Gastroesophageal sphincter (tissue), 4 donors: ENCODE data around the gene PCMTD2. TPM values are rescaled to one million over a fixed set of nuclear protein-coding genes. Genes with fewer than 3 reads are reported as not detected.

Experiments used
- ATAC-seq: fragments of 150-250 bp; one replicate; pipeline ENCODE4 v1.9.1; 2016; ENCODE audit warnings: mild to moderate bottlenecking, moderate library complexity
- H3K27ac ChIP-seq, 4 donors: fragments of 200-600 bp; sonication (generic) in 3 of 4; 1 replicate in 3 of 4; 2 replicates in 1 of 4; pipeline ENCODE4 v1.5.1; 2016 to 2019
- H3K27me3 ChIP-seq: fragments of 200-600 bp; sonication (generic); one replicate; pipeline ENCODE4 v1.5.1; 2019
- H3K36me3 ChIP-seq, 2 donors: fragments of 200-600 bp; sonication (generic); one replicate each; pipeline ENCODE4 v1.5.1; 2019; ENCODE audit warnings: control low read depth in 1 of 2
- H3K4me1 ChIP-seq, 3 donors: fragments of 200-600 bp; sonication (generic); 1 replicate in 2 of 3; 2 replicates in 1 of 3; pipeline ENCODE4 v1.5.1; 2016 to 2019; ENCODE audit warnings: control low read depth in 2 of 3
- H3K4me3 ChIP-seq, 2 donors: fragments of 200-600 bp; sonication (generic); one replicate each; pipeline ENCODE4 v1.5.1; 2019; ENCODE audit warnings: mild to moderate bottlenecking in 1 of 2, moderate library complexity in 1 of 2
- H3K9me3 ChIP-seq, 3 donors: fragments of 200-600 bp; sonication (generic); one replicate each; pipeline ENCODE4 v1.5.1; 2017 to 2019; ENCODE audit warnings: control low read depth in 2 of 3
- EP300 ChIP-seq: sonication (generic); formaldehyde crosslinking; IDR thresholded peaks from one replicate; pipeline ENCODE4 v1.6.1; 2017; ENCODE audit warnings: antibody characterized with exemption, mild to moderate bottlenecking
- POLR2A ChIP-seq, 2 donors: fragments of 450-650 bp; IDR thresholded peaks; one replicate each; pipeline ENCODE4 v1.6.1; 2017; ENCODE audit warnings: antibody characterized with exemption in 2 of 2, mild to moderate bottlenecking in 2 of 2, moderate library complexity in 1 of 2
- POLR2AphosphoS5 ChIP-seq: sonication (generic); formaldehyde crosslinking; IDR thresholded peaks from one replicate; pipeline ENCODE4 v1.6.1; 2017; ENCODE audit warnings: antibody characterized with exemption
- WGBS, 2 donors: methylation state at CpG; one replicate each; pipeline ENCODE4 v1.1.5; 2018; ENCODE audit warnings: low coverage in 1 of 2; 5-methylcytosine and 5-hydroxymethylcytosine counted together
- total RNA-seq, 4 donors: library from RNA; depleted of rRNA; stranded (reverse); fragments of >200 nt; gene quantifications; one replicate each; pipeline ENCODE4 v1.1.0, GENCODE V29; 2016
- TF ChIP-seq, protein P1 (sequence below), 4 experiments: fragments of 200-600 bp in 2 of 4; fragments of 450-650 bp in 2 of 4; sonication (generic) in 1 of 4; IDR thresholded peaks; one replicate each; pipeline ENCODE4 v1.5.1; 2017 to 2019; ENCODE audit warnings: antibody characterized with exemption in 4 of 4, mild to moderate bottlenecking in 2 of 4, moderate library complexity in 2 of 4

The PCMTD2 gene
- total RNA-seq, 4 donors from 2014 or later, result 46.0 to 70.0 (median 48.1) TPM

GRCh38 chr20:64223526-64224067, 32.0 kb upstream of the PCMTD2 start:
- 50% methylated on average over 3 of the region's 13 CpGs; no CpG with 5 or more reads in 1 of the 2 donors for WGBS, 2 donors

GRCh38 chr20:64224351-64225170, 31.0 kb upstream of the PCMTD2 start:
- 45% methylated on average over 6 of the region's 10 CpGs; no CpG with 5 or more reads in 1 of the 2 donors for WGBS, 2 donors

More at GRCh38 chr20:64223526-64224067, 32.0 kb upstream of the PCMTD2 start:
- TF ChIP-seq POLR2AphosphoS5 (no peak), EP300 (no peak)
- TF ChIP-seq, protein P1, sequence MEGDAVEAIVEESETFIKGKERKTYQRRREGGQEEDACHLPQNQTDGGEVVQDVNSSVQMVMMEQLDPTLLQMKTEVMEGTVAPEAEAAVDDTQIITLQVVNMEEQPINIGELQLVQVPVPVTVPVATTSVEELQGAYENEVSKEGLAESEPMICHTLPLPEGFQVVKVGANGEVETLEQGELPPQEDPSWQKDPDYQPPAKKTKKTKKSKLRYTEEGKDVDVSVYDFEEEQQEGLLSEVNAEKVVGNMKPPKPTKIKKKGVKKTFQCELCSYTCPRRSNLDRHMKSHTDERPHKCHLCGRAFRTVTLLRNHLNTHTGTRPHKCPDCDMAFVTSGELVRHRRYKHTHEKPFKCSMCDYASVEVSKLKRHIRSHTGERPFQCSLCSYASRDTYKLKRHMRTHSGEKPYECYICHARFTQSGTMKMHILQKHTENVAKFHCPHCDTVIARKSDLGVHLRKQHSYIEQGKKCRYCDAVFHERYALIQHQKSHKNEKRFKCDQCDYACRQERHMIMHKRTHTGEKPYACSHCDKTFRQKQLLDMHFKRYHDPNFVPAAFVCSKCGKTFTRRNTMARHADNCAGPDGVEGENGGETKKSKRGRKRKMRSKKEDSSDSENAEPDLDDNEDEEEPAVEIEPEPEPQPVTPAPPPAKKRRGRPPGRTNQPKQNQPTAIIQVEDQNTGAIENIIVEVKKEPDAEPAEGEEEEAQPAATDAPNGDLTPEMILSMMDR (IDR thresholded peaks at IDR 0.05), result no peak
- H3K36me3 ChIP-seq, result no peaks in the 10 kb centered on the region
- H3K4me1 ChIP-seq, result peaks cover 0 to 4% (median 0%) of the 10 kb centered on the region in 3 donors
- no peak overlapping the region for H3K4me3 ChIP-seq
- H3K27me3 ChIP-seq, result peaks cover 54% of the 10 kb centered on the region
- no peaks in the 10 kb centered on the region for H3K9me3 ChIP-seq
- no peak for ATAC-seq
- H3K27ac ChIP-seq, result no peak overlapping the region

GRCh38 chr20:64225171-64225595, 30.4 kb upstream of the PCMTD2 start:
- Histone ChIP-seq H3K36me3 (no peaks in the 10 kb centered on the region), H3K4me3 (no peak overlapping the region), H3K27ac (no peak overlapping the region), H3K4me1 (peaks cover 0 to 4% (median 0%) of the 10 kb centered on the region in 3 donors), H3K9me3 (no peaks in the 10 kb centered on the region), H3K27me3 (peaks cover 54% of the 10 kb centered on the region)
- no peak for ATAC-seq
- 53 to 80% methylated on average over 3 to 8 of the region's 14 CpGs for WGBS, 2 donors
- TF ChIP-seq POLR2AphosphoS5 (no peak), POLR2A (IDR thresholded peaks at IDR 0.05) (no peak), EP300 (no peak)
- TF ChIP-seq, protein P1 (IDR thresholded peaks at IDR 0.05), result no peak

More at GRCh38 chr20:64224351-64225170, 31.0 kb upstream of the PCMTD2 start:
- Histone ChIP-seq H3K36me3 (no peaks in the 10 kb centered on the region), H3K4me3 (no peak overlapping the region), H3K27ac (no peak overlapping the region), H3K27me3 (peaks cover 57% of the 10 kb centered on the region), H3K9me3 (no peaks in the 10 kb centered on the region), H3K4me1 (peaks cover 0 to 4% (median 0%) of the 10 kb centered on the region in 3 donors)
- TF ChIP-seq, protein P1 (IDR thresholded peaks at IDR 0.05), result no peak
- TF ChIP-seq POLR2AphosphoS5, result no peak
- no peak for TF ChIP-seq EP300
- no peak for TF ChIP-seq POLR2A (IDR thresholded peaks at IDR 0.05)
- ATAC-seq, result no peak

- H3K36me3 ChIP-seq, result no peaks in the 10 kb centered on the region
- H3K27me3 ChIP-seq, result peaks cover 45% of the 10 kb centered on the region
- peaks cover 0 to 4% (median 0%) of the 10 kb centered on the region in 3 donors for H3K4me1 ChIP-seq
- 91% methylated on average over 2 of the region's 14 CpGs; no CpG with 5 or more reads in 1 of the 2 donors for WGBS, 2 donors
- TF ChIP-seq POLR2AphosphoS5 (no peak), POLR2A (IDR thresholded peaks at IDR 0.05) (no peak), EP300 (no peak)
- TF ChIP-seq, protein P1 (IDR thresholded peaks at IDR 0.05), result no peak
- no peak for ATAC-seq
- H3K4me3 ChIP-seq, result no peak overlapping the region
- H3K27ac ChIP-seq, result no peak overlapping the region
- H3K9me3 ChIP-seq, result no peaks in the 10 kb centered on the region
Measured at GRCh38 chr20:64225828-64226598, 29.5 kb upstream of the PCMTD2 start.
